Measurements from ENCODE around the gene PSMB5.

Gene PSMB5

DNA sequence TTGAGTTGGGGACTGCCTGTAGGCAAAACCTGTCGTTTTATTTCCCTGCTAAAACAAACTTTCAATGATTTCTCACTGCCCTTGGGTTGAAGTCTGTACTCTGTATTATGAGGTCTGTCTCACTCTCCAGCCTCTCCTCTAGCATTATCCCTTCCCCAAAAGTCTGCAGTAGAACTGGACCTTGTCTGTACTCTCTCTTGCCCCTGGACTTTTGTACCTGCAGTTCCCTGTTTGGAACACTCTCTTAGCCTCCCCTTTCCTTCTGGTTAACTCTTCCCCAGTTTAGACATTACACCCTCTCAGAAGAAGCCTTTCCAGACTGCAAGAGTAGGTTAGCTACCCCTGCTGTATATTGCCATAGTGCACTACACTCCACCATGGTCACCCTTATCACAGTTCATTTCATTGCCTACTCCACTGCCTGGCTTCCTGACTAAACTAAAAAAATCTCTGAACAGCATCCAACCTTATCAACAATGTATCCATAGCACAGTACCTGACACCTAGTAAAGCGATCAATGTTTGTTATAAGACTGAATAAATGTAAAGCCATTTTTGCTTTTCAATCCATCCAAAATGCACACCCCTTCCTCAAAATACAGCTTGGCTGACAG lies 48.7 kb downstream of the PSMB5 start:
- no peak for DNase-seq

DNA sequence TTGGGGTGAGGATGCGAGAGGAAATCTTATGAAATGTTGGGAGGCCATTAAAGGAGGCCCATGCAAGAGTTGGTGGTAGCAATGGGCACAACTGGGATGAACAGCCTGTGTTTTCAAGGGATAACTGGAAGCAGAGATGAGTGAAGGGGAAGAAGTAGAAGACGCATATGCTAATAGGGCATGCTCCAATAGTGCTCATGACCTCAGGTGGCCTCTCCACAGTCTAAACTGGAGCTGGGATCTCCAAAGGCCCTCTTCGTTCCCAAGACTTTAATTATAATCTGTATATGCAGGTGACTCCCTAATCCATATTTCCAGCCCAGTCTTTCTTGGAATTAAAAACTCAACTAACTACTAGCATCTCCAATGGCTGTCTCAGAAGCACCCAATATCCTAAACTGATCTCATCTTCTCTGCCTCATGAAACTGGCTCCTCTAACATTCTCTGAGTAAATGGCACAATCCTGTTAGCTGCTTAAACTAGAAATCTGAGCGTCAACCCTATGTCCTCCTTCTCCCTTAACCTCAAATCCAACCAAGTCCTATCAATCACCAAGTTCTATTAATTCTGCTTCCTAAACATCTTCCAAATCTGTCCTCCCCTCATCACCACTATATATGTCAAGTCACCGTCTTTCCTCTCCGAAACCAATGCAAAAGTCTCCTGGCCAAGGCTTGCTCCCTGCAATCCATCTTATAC lies 49.6 kb downstream of the PSMB5 start:
- DNase-seq: no peak

- peak; percentile 57 for DNase-seq
These were observed 52.0 kb downstream of the PSMB5 start, which contains the start of gene AJUBA for GRCh38 chr14:22982477-22983245. Gene AJUBA, minus strand, starts transcription at chr14:22982551. Its CDS starts 285 bp downstream, at chr14:22982266.

DNA sequence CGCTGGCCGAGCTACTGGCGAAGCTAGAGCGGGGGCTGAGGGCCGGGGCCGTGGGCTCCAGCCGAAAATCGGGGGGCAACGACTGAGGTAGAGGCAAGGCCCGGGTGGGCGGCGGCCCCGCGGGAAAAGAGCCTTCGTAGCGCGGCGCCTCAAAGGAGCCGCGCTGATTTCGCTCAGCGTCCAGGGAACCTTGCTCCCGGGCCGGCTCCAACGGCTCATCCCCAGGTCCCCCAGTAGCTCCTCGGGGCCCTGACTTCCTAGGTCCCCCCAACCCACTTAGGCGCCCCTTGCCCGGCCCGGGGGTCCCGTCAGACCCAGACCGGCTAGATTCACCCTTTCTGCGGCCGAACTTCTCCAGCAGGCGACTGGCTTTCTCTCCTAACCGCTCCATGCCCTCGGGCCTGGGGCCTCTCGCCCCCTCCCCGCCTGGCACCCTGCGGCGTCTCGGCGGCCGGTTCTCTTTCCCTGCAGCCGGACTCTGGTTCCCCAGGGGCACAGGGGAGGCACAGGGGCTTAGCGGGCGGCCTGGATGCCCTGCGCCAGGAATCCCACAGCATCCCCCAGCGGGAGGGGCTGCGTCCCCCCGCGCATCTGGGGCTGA lies 52.7 kb downstream of the PSMB5 start:
- peak; percentile 37 for DNase-seq

DNA sequence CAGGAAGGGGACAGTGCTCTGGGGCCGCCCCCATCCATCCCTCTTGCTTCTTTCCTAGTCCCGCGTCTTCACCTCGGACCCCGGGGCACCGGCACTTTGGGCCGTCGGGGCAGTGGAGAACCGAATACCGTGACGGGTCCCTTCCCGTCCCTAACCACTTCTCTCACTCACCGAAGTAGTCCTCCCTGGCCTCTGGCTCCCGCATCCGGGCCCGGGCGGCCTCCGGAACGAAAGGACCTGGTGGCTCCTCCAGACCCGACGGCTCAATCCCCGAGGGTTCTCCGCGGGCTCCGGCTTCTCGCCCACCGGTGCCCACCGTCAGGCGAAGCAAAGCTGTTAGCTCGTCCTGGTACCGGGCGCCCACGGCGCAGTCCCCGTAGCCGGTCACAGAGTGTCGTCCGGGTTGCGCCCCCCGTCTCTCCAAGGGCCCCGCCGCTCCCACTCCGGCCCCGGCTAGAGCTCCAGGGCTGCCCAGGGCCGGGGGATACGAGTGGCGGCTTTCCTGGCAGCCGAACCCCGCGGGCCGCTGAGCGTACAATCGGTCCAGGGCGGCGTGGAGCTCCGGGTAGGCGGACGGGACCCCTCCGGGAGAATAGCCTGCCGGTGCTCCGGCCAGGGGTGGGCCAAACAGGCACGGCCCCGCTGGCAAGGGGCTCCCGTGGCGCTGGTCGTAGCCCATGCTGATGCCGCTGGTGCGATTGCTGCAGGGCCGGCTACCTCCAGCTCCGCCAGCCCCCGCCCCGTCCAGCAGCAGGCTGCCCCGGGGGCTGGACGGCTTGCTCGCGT lies 53.4 kb downstream of the PSMB5 start:
- DNase-seq: peak; percentile 41

- DNase-seq: no peak
These were observed 54.0 kb downstream of the PSMB5 start for GRCh38 chr14:22980672-22981089.

GRCh38 chr14:22979748-22980392 lies 54.8 kb downstream of the PSMB5 start:
- no peak for DNase-seq

GRCh38 chr14:22978981-22979671 lies 55.6 kb downstream of the PSMB5 start:
- DNase-seq: no peak

DNA sequence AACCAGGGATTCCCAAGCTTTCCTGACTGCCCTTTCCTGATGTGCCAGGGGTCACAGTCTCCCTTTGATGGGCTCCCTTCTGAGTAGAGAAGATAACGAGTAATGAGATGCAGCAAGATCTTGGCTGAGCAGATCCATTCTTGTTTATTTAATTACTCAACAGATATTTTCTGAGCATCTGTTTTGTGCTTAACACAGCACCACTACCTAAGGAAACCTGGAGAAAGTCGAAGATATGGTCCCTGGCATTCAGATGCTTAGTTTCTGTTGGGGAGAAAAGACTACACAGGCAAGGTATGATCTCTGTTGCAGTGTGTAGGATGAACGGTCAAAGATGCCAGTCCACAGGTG lies 56.2 kb downstream of the PSMB5 start:
- DNase-seq: no peak

DNA sequence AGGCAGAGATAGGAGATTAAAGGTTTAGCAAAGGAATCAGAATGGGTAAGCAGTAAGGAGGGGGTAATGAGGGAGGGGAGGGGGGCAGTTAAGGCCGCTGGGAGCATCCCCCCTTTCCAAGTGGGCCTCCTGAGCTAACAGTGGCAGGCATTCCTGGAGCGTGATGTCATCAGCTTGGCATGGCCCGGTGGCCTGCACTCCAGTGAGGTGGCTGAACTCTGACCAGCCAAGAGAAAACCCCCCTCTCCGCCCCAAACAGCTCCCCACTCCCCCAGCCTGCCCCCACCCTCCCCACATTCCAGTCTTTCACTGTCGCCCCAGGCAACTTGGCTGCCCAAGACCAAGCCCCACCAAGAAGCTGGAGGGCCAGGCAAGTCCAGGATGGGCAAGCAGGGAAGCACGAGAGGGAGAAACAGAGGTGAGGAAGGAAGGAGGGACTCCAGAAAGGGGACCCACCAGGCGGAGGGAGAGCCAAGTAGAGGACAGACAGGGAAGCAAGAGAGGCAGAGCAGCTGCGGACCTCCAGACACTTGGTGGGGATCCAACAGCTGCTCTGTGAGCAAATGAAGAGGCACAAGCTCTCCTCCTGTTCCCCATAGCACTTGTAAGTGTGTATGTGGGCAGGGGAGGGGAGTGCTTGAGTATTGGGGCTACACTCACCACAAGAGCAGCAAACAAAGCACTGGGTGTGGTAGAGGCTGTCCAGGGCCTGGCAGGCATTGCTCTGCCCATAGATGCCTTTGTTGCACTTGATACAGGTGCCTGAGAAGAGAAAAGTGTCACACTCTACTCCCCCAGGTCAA lies 56.8 kb downstream of the PSMB5 start:
- no peak for DNase-seq

DNA sequence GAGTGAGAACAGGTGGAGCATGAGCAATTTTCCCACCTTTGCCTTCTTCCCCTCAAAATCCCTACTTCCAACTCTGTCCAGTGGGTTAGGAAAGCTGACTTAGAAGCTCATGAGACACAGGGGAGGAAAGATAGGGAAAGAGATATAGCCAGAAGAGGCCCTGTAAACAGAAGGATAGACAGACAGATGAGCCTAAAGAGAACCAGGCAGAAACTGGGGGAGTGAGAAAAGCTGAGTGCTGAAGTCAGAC lies 57.3 kb downstream of the PSMB5 start:
- no peak for DNase-seq

DNA sequence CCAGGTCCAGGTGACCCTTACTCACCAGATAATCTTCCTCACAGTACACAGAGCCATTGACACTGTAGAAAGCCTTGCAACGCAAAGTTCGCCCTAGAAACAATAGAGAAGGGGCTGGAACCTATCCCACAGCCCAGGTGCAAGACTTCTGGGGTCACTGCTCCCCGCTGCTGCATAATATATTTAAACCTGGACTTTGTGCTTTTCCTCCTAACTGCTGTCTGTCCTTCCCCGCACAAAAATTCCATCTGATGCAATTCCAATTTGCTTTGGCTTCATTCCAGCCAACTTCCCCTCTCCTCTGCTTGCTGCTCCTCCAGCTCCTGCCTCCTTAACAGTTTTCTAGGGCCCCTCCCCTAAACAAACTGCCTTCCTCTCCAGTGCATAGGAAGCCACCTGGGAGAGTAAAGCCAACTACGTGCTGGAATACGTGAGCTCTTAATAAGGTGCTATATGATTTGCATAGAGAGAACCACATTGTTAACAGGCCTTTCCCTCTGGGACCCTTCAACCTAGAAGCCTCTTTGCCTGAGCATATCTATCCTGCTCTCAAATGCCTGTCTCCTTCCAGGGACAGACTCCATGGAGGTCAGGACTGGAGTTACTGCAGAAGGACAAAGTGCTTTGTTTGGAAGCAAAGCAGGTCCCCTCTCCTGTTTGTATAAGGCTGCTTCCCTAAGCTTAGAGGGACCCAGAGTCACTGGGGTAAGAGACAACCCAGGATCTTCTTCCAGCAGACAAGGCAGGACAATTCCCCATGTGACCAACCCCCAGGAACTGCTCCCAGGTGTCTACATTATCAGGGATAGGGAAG lies 57.9 kb downstream of the PSMB5 start:
- no peak for DNase-seq

Measured in activated CD4-positive, CD25-positive, alpha-beta regulatory T cell treated with anti-CD3 and anti-CD28 coated beads, Interleukin-2, amount 50 U/mL, for 72 hours (primary cell).